ENCODE data around the gene SRGN.

- TF ChIP-seq, protein P1, sequence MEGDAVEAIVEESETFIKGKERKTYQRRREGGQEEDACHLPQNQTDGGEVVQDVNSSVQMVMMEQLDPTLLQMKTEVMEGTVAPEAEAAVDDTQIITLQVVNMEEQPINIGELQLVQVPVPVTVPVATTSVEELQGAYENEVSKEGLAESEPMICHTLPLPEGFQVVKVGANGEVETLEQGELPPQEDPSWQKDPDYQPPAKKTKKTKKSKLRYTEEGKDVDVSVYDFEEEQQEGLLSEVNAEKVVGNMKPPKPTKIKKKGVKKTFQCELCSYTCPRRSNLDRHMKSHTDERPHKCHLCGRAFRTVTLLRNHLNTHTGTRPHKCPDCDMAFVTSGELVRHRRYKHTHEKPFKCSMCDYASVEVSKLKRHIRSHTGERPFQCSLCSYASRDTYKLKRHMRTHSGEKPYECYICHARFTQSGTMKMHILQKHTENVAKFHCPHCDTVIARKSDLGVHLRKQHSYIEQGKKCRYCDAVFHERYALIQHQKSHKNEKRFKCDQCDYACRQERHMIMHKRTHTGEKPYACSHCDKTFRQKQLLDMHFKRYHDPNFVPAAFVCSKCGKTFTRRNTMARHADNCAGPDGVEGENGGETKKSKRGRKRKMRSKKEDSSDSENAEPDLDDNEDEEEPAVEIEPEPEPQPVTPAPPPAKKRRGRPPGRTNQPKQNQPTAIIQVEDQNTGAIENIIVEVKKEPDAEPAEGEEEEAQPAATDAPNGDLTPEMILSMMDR (IDR thresholded peaks at IDR 0.05; ENCODE audit: low read length): no peak
- TF ChIP-seq EZH2phosphoT487 (IDR thresholded peaks at IDR 0.05; ENCODE audit: low read length): no peak
These were observed 65.3 kb downstream of the SRGN start for GRCh38 chr10:69153227-69153626.
